T-helper 17 cell (primary cell): ENCODE measurements around the gene RAB44. TPM values are rescaled to one million over a fixed set of nuclear protein-coding genes. Genes with fewer than 3 reads are reported as not detected.
A peak's percentile ranks its signal among the peaks of the same experiment; 100 is the strongest.

Experiments used
- ATAC-seq: fragments of 150-1000 bp; cut with Tn5 transposase; 2 replicates; pipeline ENCODE4 v1.10.0; 2021; ENCODE audit warnings: mild to moderate bottlenecking, moderate library complexity
- DNase-seq, 3 donors: peaks; one replicate each; pipeline versions ENCODE4 v3.0.0 to v3.0.0-alpha.2; 2020 to 2021
- H3K9me3 ChIP-seq: one replicate; pipeline ENCODE4 v1.7.0; 2013; ENCODE audit warnings: low read length, mild to moderate bottlenecking; ENCODE audit not compliant: control insufficient read depth, poor library complexity, severe bottlenecking
- H3K27ac Mint-ChIP-seq: one replicate; pipeline ENCODE4 v1.8.0; 2022; ENCODE audit warnings: mild to moderate bottlenecking, moderate library complexity, mixed read lengths
- H3K27me3 Mint-ChIP-seq: one replicate; pipeline ENCODE4 v1.8.0; 2022; ENCODE audit warnings: mixed read lengths
- H3K36me3 Mint-ChIP-seq: one replicate; pipeline ENCODE4 v1.8.0; 2022; ENCODE audit warnings: low read depth, mixed read lengths
- H3K4me1 Mint-ChIP-seq: one replicate; pipeline ENCODE4 v1.8.0; 2022; ENCODE audit warnings: mild to moderate bottlenecking, mixed read lengths
- H3K4me3 Mint-ChIP-seq: one replicate; pipeline ENCODE4 v1.8.0; 2022; ENCODE audit warnings: mild to moderate bottlenecking, moderate library complexity, mixed read lengths
- total RNA-seq, 4 donors: library from RNA in 2 of 4; stranded (reverse) in 2 of 4; gene quantifications; one replicate each; pipeline ENCODE4 v1.2.3 and lab custom pipeline; 2022 to 2026

The RAB44 gene
- total RNA-seq, 2 donors from 2014 or later, result 0.21 to 0.77 TPM

- DNase-seq, result no peak
- no peak for ATAC-seq
- Mint-ChIP-seq H3K27me3 (no peaks in the 10 kb centered on the region), H3K4me3 (no peak overlapping the region), H3K36me3 (no peaks in the 10 kb centered on the region), H3K4me1 (peaks cover 21% of the 10 kb centered on the region), H3K27ac (no peak overlapping the region)
- no peaks in the 10 kb centered on the region for H3K9me3 ChIP-seq
Observed at GRCh38 chr6:36765190-36765589, 67.6 kb downstream of the RAB44 start.

- no peaks in the 10 kb centered on the region for H3K36me3 Mint-ChIP-seq
- peak overlapping the region; percentile 56 for H3K4me3 Mint-ChIP-seq
- DNase-seq (peak; percentile 55 to 76 (median 66)), ATAC-seq (peak; percentile 93)
- peak overlapping the region; percentile 74 for H3K27ac Mint-ChIP-seq
- H3K27me3 Mint-ChIP-seq, result no peaks in the 10 kb centered on the region
- H3K9me3 ChIP-seq, result no peaks in the 10 kb centered on the region
- peaks cover 27% of the 10 kb centered on the region for H3K4me1 Mint-ChIP-seq
Observed at GRCh38 chr6:36765594-36766398, 68.2 kb downstream of the RAB44 start.

GRCh38 chr6:36766399-36766945 is 68.8 kb downstream of the RAB44 start:
- Mint-ChIP-seq H3K27ac (peak overlapping the region; percentile 74), H3K36me3 (no peaks in the 10 kb centered on the region), H3K4me3 (peak overlapping the region; percentile 56), H3K27me3 (no peaks in the 10 kb centered on the region), H3K4me1 (peaks cover 33% of the 10 kb centered on the region)
- DNase-seq (no peak), ATAC-seq (no peak)
- H3K9me3 ChIP-seq, result no peaks in the 10 kb centered on the region

- no peaks in the 10 kb centered on the region for H3K36me3 Mint-ChIP-seq
- peak overlapping the region; percentile 92 for H3K27ac Mint-ChIP-seq
- peaks cover 38% of the 10 kb centered on the region for H3K4me1 Mint-ChIP-seq
- peak overlapping the region; percentile 79 for H3K4me3 Mint-ChIP-seq
- peak; percentile 5 for ATAC-seq
- no peaks in the 10 kb centered on the region for H3K27me3 Mint-ChIP-seq
- no peak for DNase-seq
- no peaks in the 10 kb centered on the region for H3K9me3 ChIP-seq
Observed at GRCh38 chr6:36769183-36769675, 71.6 kb downstream of the RAB44 start.

- peak; percentile 32 for ATAC-seq
- Mint-ChIP-seq H3K4me3 (peak overlapping the region; percentile 79), H3K27me3 (no peaks in the 10 kb centered on the region), H3K4me1 (peaks cover 38% of the 10 kb centered on the region), H3K36me3 (no peaks in the 10 kb centered on the region), H3K27ac (peak overlapping the region; percentile 92)
- no peaks in the 10 kb centered on the region for H3K9me3 ChIP-seq
- no peak for DNase-seq
Observed at GRCh38 chr6:36769676-36770499, 72.3 kb downstream of the RAB44 start.

GRCh38 chr6:36771145-36771544 is 73.5 kb downstream of the RAB44 start:
- no peaks in the 10 kb centered on the region for H3K9me3 ChIP-seq
- DNase-seq, result no peak
- ATAC-seq, result no peak
- Mint-ChIP-seq H3K36me3 (no peaks in the 10 kb centered on the region), H3K4me3 (no peak overlapping the region), H3K27ac (peak overlapping the region; percentile 92), H3K27me3 (no peaks in the 10 kb centered on the region), H3K4me1 (peaks cover 42% of the 10 kb centered on the region)

GRCh38 chr6:36772397-36772796 is 74.8 kb downstream of the RAB44 start:
- no peak for ATAC-seq
- H3K9me3 ChIP-seq, result no peaks in the 10 kb centered on the region
- DNase-seq, result no peak
- H3K36me3 Mint-ChIP-seq, result no peaks in the 10 kb centered on the region
- H3K27ac Mint-ChIP-seq, result peak overlapping the region; percentile 90
- H3K27me3 Mint-ChIP-seq, result no peaks in the 10 kb centered on the region
- no peak overlapping the region for H3K4me3 Mint-ChIP-seq
- peaks cover 42% of the 10 kb centered on the region for H3K4me1 Mint-ChIP-seq

GRCh38 chr6:36774331-36774730 is 76.7 kb downstream of the RAB44 start:
- Mint-ChIP-seq H3K36me3 (no peaks in the 10 kb centered on the region), H3K27me3 (peaks cover 5% of the 10 kb centered on the region), H3K4me1 (peaks cover 37% of the 10 kb centered on the region), H3K4me3 (no peak overlapping the region), H3K27ac (no peak overlapping the region)
- no peak for ATAC-seq
- H3K9me3 ChIP-seq, result no peaks in the 10 kb centered on the region
- DNase-seq, result no peak

GRCh38 chr6:36776167-36776566 is 78.5 kb downstream of the RAB44 start:
- H3K36me3 Mint-ChIP-seq, result no peaks in the 10 kb centered on the region
- H3K27ac Mint-ChIP-seq, result peak overlapping the region; percentile 71
- H3K27me3 Mint-ChIP-seq, result peaks cover 5% of the 10 kb centered on the region
- DNase-seq (no peak), ATAC-seq (no peak)
- H3K4me1 Mint-ChIP-seq, result peaks cover 19% of the 10 kb centered on the region
- no peaks in the 10 kb centered on the region for H3K9me3 ChIP-seq
- no peak overlapping the region for H3K4me3 Mint-ChIP-seq

- H3K27me3 Mint-ChIP-seq, result peaks cover 5% of the 10 kb centered on the region
- H3K36me3 Mint-ChIP-seq, result no peaks in the 10 kb centered on the region
- DNase-seq (no peak), ATAC-seq (no peak)
- no peak overlapping the region for H3K4me3 Mint-ChIP-seq
- no peak overlapping the region for H3K27ac Mint-ChIP-seq
- H3K4me1 Mint-ChIP-seq, result peaks cover 13% of the 10 kb centered on the region
- H3K9me3 ChIP-seq, result no peaks in the 10 kb centered on the region
Observed at GRCh38 chr6:36777801-36778200, 80.2 kb downstream of the RAB44 start.

GRCh38 chr6:36779227-36779626 is 81.6 kb downstream of the RAB44 start:
- no peak overlapping the region for H3K4me3 Mint-ChIP-seq
- H3K4me1 Mint-ChIP-seq, result peaks cover 15% of the 10 kb centered on the region
- H3K27ac Mint-ChIP-seq, result no peak overlapping the region
- H3K27me3 Mint-ChIP-seq, result peaks cover 7% of the 10 kb centered on the region
- no peak for ATAC-seq
- H3K36me3 Mint-ChIP-seq, result no peaks in the 10 kb centered on the region
- no peaks in the 10 kb centered on the region for H3K9me3 ChIP-seq
- no peak for DNase-seq

- Mint-ChIP-seq H3K27me3 (peaks cover 12% of the 10 kb centered on the region), H3K4me1 (peaks cover 12% of the 10 kb centered on the region), H3K36me3 (no peaks in the 10 kb centered on the region), H3K4me3 (no peak overlapping the region), H3K27ac (no peak overlapping the region)
- no peaks in the 10 kb centered on the region for H3K9me3 ChIP-seq
- no peak for ATAC-seq
- DNase-seq, result no peak
Observed at GRCh38 chr6:36780442-36781177, 83.0 kb downstream of the RAB44 start.

- H3K4me1 Mint-ChIP-seq, result peaks cover 9% of the 10 kb centered on the region
- H3K36me3 Mint-ChIP-seq, result no peaks in the 10 kb centered on the region
- DNase-seq (no peak), ATAC-seq (no peak)
- no peak overlapping the region for H3K4me3 Mint-ChIP-seq
- H3K27me3 Mint-ChIP-seq, result peaks cover 12% of the 10 kb centered on the region
- no peaks in the 10 kb centered on the region for H3K9me3 ChIP-seq
- no peak overlapping the region for H3K27ac Mint-ChIP-seq
Observed at GRCh38 chr6:36781669-36782068, 84.0 kb downstream of the RAB44 start.
